HEK293 (cell line): ENCODE results near the gene HMG20B.

Source experiments
- ATF2 ChIP-seq: fragments of 450-650 bp; formaldehyde crosslinking; IDR thresholded peaks from 2 replicates; pipeline ENCODE4 v1.5.1; 2016; ENCODE audit warnings: missing biosample characterization, missing genetic modification characterization, low read depth
- CTCF ChIP-seq: fragments of 450-650 bp; formaldehyde crosslinking; IDR thresholded peaks from 2 replicates; pipeline ENCODE4 v1.5.1; 2016; ENCODE audit warnings: missing biosample characterization, missing genetic modification characterization
- MYNN ChIP-seq: fragments of 450-650 bp; formaldehyde crosslinking; IDR thresholded peaks from 2 replicates; pipeline ENCODE4 v1.5.1; 2016; ENCODE audit warnings: missing biosample characterization, missing genetic modification characterization, borderline replicate concordance
- PATZ1 ChIP-seq: fragments of 450-650 bp; formaldehyde crosslinking; IDR thresholded peaks from 2 replicates; pipeline ENCODE4 v1.5.1; 2016; ENCODE audit warnings: missing biosample characterization, missing genetic modification characterization
- TCF7L2 ChIP-seq: IDR thresholded peaks from 2 replicates; pipeline ENCODE4 v1.6.1; 2011; ENCODE audit warnings: low read depth, mild to moderate bottlenecking, inconsistent platforms, low read length, moderate library complexity, borderline replicate concordance
- TRIM28 ChIP-seq: IDR thresholded peaks from 2 replicates; pipeline ENCODE4 v1.6.1; 2011; ENCODE audit warnings: low read length, control low read depth, borderline replicate concordance
- ZBTB10 ChIP-seq: fragments of 450-650 bp; formaldehyde crosslinking; IDR thresholded peaks from 2 replicates; pipeline ENCODE4 v1.5.1; 2016; ENCODE audit warnings: missing biosample characterization, missing genetic modification characterization
- ZBTB6 ChIP-seq: fragments of 450-650 bp; formaldehyde crosslinking; IDR thresholded peaks from 2 replicates; pipeline ENCODE4 v1.5.1; 2017; ENCODE audit warnings: missing biosample characterization, missing genetic modification characterization
- ZNF18 ChIP-seq: fragments of 450-650 bp; formaldehyde crosslinking; IDR thresholded peaks from 2 replicates; pipeline ENCODE4 v1.5.1; 2016; ENCODE audit warnings: missing biosample characterization, missing genetic modification characterization
- ZNF26 ChIP-seq: fragments of 450-650 bp; formaldehyde crosslinking; IDR thresholded peaks from 2 replicates; pipeline ENCODE4 v1.5.1; 2016; ENCODE audit warnings: missing biosample characterization, missing genetic modification characterization
- ZNF350 ChIP-seq: fragments of 450-650 bp; formaldehyde crosslinking; IDR thresholded peaks from 2 replicates; pipeline ENCODE4 v1.5.0; 2017; ENCODE audit warnings: missing biosample characterization, mild to moderate bottlenecking, missing genetic modification characterization
- ZNF362 ChIP-seq: fragments of 450-650 bp; formaldehyde crosslinking; IDR thresholded peaks from 2 replicates; pipeline ENCODE4 v1.5.1; 2016; ENCODE audit warnings: missing biosample characterization, missing genetic modification characterization
- ZNF391 ChIP-seq: fragments of 450-650 bp; formaldehyde crosslinking; IDR thresholded peaks from 2 replicates; pipeline ENCODE4 v1.5.1; 2016; ENCODE audit warnings: low read depth, missing biosample characterization, missing genetic modification characterization, borderline replicate concordance
- ZNF561 ChIP-seq: fragments of 450-650 bp; IDR thresholded peaks from 2 replicates; pipeline ENCODE4 v1.5.1; 2018; ENCODE audit warnings: missing biosample characterization, missing genetic modification characterization, borderline replicate concordance
- ZNF585B ChIP-seq: fragments of 450-650 bp; formaldehyde crosslinking; IDR thresholded peaks from 2 replicates; pipeline ENCODE4 v1.5.1; 2016; ENCODE audit warnings: missing biosample characterization, missing genetic modification characterization
- ZNF596 ChIP-seq: fragments of 450-650 bp; IDR thresholded peaks from 2 replicates; pipeline ENCODE4 v1.5.0; 2018; ENCODE audit warnings: missing biosample characterization, mild to moderate bottlenecking, missing genetic modification characterization, moderate library complexity
- ZNF791 ChIP-seq: fragments of 450-650 bp; formaldehyde crosslinking; IDR thresholded peaks from 2 replicates; pipeline ENCODE4 v1.5.1; 2016; ENCODE audit warnings: missing biosample characterization, missing genetic modification characterization
- ZSCAN18 ChIP-seq: fragments of 450-650 bp; formaldehyde crosslinking; IDR thresholded peaks from 2 replicates; pipeline ENCODE4 v1.5.1; 2016; ENCODE audit warnings: missing biosample characterization, missing genetic modification characterization
- ZSCAN30 ChIP-seq: fragments of 450-650 bp; IDR thresholded peaks from 2 replicates; pipeline ENCODE4 v1.5.1; 2018; ENCODE audit warnings: missing biosample characterization, mild to moderate bottlenecking, missing genetic modification characterization, moderate library complexity

The HMG20B gene

GRCh38 chr19:3573162-3573857, 566 bp downstream of the HMG20B start (continued):
- no peak for TF ChIP-seq ZNF791 (tag by site-specific recombination)
- TF ChIP-seq ATF2 (tag by site-specific recombination) = no peak
- TF ChIP-seq PATZ1 (tag by site-specific recombination) = peak; percentile 96
- no peak for TF ChIP-seq ZSCAN18
- peak; percentile 92 for TF ChIP-seq ZBTB10 (tag by site-specific recombination)
- TF ChIP-seq TCF7L2 = no peak
- no peak for TF ChIP-seq ZNF26 (tag by site-specific recombination)
- no peak for TF ChIP-seq ZNF561 (tag by site-specific recombination)
- no peak for TF ChIP-seq ZNF362
- TF ChIP-seq ZNF391 (tag by site-specific recombination) = 0 out of 2 replicates have a peak, but pooled peaks have one; percentile 59
- no peak for TF ChIP-seq ZBTB6 (tag by site-specific recombination)
- peak; percentile 52; the same call in 1 of the 2 replicates for TF ChIP-seq ZSCAN30 (tag by site-specific recombination)
- TF ChIP-seq ZNF18 (tag by site-specific recombination) = peak; percentile 22; the same call in 1 of the 2 replicates
- TF ChIP-seq CTCF = no peak
- no peak for TF ChIP-seq TRIM28
- no peak for TF ChIP-seq ZNF350 (tag by site-specific recombination)
- TF ChIP-seq ZNF585B (tag by site-specific recombination) = no peak
- peak; percentile 47; the same call in 1 of the 2 replicates for TF ChIP-seq ZNF596 (tag by site-specific recombination)
- TF ChIP-seq MYNN (tag by site-specific recombination) = no peak
